GM19467 (cell line): ENCODE data around the gene PPP4R3A.
"Not testable (repeated sequence)": the region's sequence is repeated elsewhere in the genome, so short reads cannot be mapped to it uniquely, and the experiment has no call there.

Experiments
- ATAC-seq: cut with Tn5 transposase; IDR thresholded peaks from one replicate; pipeline ENCODE4 v1.9.1; 2021; ENCODE audit warnings: mild to moderate bottlenecking, moderate library complexity; ENCODE audit not compliant: unreplicated experiment

The PPP4R3A gene

GRCh38 chr14:91410771-91411536 is 99.2 kb downstream of the PPP4R3A start:
- no peak for ATAC-seq

- ATAC-seq, result no peak
Observed at GRCh38 chr14:91409928-91410718, 100.0 kb downstream of the PPP4R3A start.

- ATAC-seq, result not testable (repeated sequence)
Observed at GRCh38 chr14:91409240-91409639, 100.9 kb downstream of the PPP4R3A start.
